Esophagus muscularis mucosa (tissue), 3 donors: ENCODE data around the gene FXYD7.
"Not testable (repeated sequence)": the region's sequence is repeated elsewhere in the genome, so short reads cannot be mapped to it uniquely, and the experiment has no call there.

Experiments used
- POLR2A ChIP-seq: fragments of 450-650 bp; IDR thresholded peaks from one replicate; pipeline ENCODE4 v1.6.1; 2017; ENCODE audit warnings: antibody characterized with exemption, moderate library complexity, mild to moderate bottlenecking, low read depth
- POLR2AphosphoS5 ChIP-seq, 2 donors: sonication (generic); formaldehyde crosslinking; IDR thresholded peaks; one replicate each; pipeline ENCODE4 v1.6.1; 2017; ENCODE audit warnings: antibody characterized with exemption in 2 of 2
- TF ChIP-seq, protein P1 (sequence below), 3 experiments: fragments of 200-600 bp in 2 of 3; fragments of 450-650 bp in 1 of 3; sonication (generic) in 2 of 3; IDR thresholded peaks; one replicate each; pipeline ENCODE4 v1.5.1; 2017 to 2019; ENCODE audit warnings: antibody characterized with exemption in 3 of 3, mild to moderate bottlenecking in 2 of 3, moderate library complexity in 1 of 3

DNA sequence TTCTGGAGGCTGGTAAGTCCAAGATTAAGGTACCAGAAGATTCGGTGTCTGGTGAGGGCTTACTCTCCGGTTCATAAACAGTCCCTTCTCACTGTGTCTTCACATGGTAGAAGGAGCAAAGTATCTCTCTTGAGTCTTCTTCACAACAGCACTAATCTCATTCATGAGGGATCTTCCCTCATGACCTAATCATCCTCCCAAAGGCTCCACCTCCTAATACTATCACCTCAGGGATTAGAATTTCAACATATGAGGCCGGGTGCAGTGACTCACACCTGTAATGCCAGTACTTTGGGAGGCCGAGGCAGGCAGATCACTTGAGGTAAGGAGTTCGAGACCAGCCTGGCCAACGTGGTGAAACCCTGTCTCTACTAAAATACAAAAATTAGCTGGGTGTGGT, 53.8 kb downstream of the FXYD7 start:
- TF ChIP-seq, protein P1, sequence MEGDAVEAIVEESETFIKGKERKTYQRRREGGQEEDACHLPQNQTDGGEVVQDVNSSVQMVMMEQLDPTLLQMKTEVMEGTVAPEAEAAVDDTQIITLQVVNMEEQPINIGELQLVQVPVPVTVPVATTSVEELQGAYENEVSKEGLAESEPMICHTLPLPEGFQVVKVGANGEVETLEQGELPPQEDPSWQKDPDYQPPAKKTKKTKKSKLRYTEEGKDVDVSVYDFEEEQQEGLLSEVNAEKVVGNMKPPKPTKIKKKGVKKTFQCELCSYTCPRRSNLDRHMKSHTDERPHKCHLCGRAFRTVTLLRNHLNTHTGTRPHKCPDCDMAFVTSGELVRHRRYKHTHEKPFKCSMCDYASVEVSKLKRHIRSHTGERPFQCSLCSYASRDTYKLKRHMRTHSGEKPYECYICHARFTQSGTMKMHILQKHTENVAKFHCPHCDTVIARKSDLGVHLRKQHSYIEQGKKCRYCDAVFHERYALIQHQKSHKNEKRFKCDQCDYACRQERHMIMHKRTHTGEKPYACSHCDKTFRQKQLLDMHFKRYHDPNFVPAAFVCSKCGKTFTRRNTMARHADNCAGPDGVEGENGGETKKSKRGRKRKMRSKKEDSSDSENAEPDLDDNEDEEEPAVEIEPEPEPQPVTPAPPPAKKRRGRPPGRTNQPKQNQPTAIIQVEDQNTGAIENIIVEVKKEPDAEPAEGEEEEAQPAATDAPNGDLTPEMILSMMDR (IDR thresholded peaks at IDR 0.05), result not testable (repeated sequence)
- TF ChIP-seq POLR2AphosphoS5 (IDR thresholded peaks at IDR 0.05); POLR2A: not testable (repeated sequence)
